AG20443 (cell line): Measurements from ENCODE around the gene IL1R2.

Experiments used
- DNase-seq: peaks from one replicate; pipeline ENCODE4 v3.0.0; 2012; ENCODE audit warnings: low spot score, mixed read lengths

The IL1R2 gene

DNA sequence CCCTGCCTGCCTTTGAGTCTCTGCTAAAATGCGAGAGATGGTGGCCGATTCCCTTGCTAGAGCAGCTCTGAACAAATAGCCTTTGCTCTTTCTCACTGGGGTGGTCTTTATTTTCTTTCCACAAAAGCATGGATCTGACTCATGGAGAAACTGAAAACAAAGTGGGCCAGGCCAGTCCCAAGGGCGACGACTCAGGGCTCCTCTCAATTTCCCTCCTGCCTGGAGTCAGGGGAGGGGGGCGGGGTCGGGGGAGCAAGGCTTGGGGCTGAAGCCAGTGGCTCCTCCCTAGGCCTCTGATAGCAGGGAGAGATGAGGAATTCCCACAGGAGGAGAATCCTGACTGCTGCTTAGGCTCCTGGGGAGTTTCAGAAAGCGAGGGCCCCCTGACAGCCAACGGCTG is 17.1 kb upstream of the IL1R2 start:
- DNase-seq = no peak

DNA sequence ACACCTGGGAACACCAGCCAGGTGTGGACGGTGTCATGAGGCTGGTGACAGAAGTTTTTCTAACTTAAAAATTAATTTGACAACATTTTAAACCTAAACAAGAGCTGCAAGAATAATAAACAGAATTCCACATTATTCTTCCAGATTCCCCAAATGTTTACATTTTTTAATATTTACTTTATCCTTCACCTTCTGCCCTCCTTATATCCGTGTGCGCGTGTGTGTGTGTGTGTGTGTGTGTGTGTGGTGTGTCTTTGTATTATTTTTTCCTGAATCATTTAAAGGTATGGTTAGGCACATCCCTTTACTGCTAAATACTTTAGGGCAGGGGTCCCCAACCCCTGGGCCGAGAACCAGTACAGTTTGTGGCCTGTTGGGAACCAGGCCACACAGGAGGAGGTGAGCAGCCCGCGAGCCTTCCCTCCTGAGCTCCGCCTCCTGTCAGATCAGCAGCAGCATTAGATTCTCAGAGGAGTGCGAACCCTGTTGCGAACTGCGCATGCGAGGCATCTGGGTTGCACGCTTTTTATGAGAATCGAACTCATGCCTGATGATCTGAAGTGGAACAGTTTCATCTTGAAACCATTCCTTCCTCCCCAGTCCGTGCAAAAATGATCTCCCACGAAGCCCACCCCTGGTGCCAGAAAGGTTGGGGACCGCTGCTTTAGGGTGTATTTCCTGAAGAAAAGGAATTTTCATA is 16.4 kb upstream of the IL1R2 start:
- DNase-seq = no peak

DNA sequence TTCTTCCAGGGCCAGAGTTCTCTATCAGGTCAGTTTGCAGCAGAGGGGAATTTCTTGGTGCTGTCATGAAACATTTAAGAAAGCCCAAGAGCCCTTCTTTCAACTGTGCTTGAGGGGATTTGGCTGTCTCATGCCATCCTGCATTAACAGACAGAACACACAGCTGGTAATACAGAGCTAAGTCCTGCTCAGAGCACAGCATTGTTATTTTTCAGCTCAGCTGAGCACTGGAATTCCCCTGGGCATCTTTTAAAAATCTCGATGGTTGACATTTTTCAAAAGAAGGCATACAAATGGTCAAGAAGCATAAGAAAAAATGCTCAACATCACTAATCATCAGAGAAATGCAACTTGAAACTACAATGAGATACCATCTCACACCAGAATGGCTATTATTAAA is 14.9 kb upstream of the IL1R2 start:
- no peak for DNase-seq

DNA sequence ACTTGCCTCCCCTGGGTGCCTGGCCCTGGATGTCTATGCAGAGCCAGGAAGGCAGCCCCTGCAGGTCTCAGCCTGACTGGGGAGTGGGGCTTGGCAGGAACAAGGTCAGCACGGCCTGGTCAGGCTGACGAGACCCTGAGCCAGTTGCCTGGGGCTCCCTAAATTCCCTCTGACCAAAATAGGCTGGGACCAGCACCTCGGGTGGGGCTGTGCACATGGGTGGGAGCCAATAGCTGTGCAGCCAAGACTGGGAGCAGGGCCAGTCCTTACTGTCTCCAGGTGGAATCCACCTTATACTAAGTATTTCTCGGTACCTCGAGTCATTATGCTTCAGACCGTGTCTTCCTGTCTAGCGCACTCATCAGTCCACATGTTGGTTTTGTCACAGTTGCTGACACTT is 11.4 kb upstream of the IL1R2 start:
- DNase-seq = no peak

DNA sequence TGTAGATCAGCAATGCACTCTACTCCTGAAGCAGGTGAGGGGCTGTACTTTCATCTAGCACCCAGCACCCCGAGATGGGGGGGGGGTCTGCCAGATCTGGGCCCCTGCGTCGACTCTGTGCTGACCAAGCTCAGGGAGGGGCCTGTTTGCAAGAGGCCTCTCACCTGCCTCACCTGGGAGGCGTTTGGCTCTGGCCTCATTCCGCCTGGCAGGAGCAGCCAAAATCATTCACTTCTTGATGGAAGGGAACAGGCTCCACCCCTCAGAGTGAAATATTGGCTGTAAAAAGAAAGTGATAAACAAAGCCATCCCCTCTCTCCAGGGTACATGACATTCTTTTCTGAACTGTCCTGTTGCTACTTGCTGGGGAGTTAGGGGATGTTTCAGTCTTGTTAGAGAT is 10.7 kb upstream of the IL1R2 start:
- no peak for DNase-seq

DNA sequence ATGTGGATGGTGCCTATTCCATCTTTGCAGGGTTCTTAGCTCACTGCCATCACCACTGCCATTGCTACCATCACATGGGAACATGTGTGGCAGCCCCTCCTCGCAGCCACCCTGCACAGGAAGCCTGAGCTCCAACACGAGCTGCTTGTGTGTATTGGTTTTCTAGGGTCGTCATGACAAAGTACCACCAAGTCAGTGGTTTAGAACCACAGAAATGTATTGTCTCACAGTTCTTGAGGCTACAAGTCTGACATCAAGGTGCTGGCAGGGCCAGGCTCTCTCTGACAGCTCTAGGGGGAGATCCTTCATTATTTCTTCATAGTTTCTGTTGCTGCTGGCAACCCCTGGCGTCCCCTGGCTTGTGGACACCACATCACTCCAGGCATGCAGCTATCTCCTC is 10.3 kb upstream of the IL1R2 start:
- DNase-seq = no peak

DNA sequence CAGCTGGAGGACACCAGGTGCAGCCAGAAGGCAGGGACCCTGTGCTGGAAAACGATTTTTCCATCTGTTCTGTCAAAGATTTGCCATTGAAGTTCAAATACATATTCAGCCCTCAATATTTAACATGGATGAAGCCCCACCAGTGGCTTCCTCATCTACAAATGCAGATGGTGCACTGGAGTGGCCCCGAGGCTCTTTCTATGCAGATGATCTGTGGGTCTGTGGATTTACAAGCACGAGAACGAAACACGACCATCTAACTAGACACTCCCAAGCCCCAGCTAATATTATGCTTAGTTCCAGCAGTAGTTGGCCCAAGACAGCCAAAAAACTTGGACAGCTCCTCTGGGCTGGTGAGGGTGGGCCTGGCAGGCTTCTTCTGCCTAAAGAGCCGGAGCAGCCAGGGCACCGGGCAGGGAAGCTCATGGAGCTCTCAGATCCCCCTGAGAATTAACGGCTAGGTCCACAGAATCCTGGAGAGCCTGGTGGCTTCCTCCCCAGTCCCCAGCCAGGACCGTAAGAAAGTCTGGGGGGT is 9.2 kb upstream of the IL1R2 start:
- DNase-seq = no peak

DNA sequence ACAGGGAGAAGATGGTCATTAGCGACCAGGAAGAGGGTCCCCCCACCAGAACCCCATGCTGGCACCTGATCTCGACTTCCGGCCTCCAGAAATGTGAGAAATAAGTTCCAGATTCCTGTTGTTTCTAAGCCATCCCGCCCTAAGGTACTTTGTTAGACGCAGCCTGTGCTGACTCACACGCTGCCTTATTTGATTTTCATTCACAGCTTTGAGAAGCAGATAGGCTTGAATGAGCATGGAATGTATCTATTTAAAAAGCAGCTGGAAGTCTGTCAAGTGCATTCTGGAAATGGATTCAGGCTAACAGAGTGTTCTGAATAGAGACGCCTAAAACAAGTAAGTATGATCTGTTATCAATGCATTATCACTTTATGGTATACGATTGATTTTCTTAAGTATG is 8.3 kb upstream of the IL1R2 start:
- DNase-seq = peak; percentile 46

DNA sequence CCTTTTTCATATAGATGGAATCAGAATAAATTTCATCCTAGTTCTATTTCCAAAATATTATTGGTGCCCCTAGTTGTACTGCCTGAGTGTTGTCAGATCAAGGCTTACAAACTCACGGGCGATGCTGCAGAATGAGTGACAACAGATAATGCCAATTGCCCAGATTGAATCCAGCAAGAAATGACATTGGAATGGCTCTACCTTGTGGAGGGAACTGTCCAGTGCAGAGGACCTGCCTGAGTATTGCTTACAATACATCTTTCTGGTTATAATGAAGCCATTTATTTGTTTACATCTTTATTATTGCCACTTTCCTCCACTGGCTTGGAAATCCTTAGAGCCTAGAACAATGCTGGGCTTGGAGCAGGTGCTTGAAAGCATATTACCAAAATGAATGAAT is 7.8 kb upstream of the IL1R2 start:
- DNase-seq = peak; percentile 40

DNA sequence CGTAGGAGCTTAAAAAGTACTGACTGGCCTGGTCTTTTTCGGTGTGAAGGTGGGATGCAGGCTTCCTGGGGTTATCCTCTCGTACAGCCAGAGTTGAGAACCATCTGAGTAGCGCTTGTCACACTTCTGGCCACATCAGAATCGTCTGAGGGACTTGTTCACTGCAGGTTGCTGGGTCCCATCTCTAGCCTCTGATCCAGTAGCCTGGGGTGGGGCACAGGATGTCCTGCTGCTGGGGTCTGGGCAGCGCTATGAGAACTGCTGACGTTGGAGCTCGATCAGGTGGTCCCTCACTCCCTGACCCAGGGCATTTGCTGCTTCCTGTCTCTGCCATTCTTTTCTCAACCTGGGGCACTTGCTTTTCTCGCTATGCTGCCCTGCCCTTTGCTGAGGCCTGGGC is 7.1 kb upstream of the IL1R2 start:
- DNase-seq = no peak

DNA sequence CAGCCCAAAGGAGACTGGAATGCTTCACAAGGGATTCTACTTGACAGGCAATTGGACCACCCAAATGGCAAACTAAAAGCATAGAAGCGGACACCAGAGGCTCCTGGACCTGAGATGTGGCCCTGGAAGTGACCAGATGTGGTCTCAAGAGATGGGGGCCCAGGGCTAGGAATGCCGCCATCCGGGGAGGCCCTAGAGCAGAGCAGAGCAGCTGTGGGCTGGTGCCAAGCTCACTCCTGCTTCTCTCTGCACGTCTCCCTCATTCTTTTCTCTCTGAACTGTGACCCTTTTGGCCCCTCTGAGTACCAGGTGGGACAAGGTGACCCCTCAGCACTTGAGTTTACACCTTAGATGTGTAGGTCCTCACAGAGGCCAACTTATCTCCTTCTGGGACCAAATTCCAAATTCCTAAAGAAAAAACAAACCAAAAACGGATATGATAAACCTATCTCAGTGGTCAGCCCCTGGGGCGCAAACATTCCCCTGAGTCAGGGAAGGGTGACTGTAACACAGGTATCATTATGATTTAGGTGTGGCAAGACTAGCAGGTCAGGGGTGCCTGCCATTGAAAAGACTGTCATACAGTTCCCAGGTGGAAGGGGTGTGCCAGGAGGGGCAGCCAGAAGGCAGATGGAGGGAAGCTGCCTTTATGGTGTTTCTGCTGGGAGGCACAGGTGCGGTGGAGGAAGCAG is 6.5 kb upstream of the IL1R2 start:
- DNase-seq = no peak

DNA sequence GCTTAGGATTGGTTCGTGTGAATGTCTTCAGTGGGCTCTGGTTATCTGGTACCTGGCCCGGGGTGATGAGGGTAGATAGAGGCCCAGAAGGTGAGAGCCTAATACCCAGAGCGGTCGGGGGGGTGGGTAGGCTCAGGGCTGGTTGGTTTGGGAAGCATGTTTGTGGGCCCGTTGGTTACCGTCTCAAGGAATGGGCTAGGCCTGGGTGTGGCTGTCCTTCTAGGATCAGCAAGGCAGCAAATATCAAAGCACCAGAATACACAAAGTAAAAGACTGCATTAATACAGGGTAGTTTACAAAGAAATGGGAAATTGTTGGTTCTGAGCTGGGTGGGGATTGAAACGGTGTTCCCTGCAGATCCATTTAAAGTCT is 6.0 kb upstream of the IL1R2 start:
- DNase-seq = no peak

DNA sequence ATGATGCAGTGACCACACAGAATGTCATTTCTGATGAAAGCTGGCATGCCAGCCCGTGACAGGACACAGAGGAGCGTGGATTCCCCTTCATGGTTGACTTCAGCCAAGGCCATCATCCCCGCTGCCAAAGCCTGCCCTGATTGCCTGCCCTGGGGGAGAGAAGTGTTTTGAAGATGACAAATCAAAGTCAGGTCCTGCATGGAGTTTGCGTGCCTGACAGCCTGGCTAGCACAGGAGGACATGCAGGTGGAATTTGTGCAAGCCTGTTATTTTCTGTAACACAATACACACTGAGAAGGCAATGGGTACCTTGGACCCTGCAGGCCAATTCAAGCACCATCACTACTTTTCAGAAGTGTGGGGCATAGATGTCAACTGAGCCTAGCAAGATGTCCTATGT is 5.4 kb upstream of the IL1R2 start:
- no peak for DNase-seq

DNA sequence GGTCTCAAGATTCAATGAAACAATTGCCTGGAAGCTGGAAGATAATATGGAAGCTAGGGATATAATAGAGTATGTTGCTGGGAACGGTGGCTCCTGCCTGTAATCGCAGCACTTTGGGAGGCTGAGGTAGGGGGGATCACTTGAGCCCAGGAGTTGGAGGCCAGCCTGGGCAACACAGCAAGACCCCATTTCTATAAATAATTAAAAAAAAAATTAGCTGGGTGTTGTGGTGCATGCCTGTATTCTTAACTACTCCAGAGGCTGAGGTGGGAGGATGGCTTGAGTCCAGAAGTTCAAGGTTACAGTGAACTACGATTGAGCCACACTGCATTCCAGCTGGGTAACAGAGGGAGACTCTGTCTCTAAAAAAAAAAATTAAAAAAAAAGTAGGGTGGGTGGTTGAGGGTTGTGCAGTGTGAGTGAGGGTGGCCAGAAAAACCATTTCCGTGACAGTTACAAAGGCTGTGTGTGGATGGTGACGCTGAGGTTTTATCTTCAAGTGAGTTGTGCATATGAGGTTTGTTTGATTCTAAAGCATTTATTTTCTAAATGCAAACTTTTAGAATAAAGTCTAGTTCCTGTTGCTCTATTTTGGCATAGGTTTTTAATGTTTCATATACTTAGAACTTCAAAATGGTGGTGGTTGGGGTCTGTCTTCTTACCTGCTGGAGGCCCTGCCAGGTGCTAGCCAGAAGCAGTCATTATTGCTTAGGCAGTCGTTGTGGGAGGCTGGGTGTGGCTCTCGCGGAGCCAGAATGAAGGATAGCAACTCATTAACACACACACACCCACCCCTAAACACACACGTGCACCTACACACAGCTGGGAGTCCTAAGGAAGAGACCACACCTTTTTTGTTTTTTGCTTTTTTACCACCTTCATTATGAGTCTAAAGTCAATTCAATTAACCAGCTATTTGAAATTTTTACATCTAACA is 4.7 kb upstream of the IL1R2 start:
- no peak for DNase-seq

DNA sequence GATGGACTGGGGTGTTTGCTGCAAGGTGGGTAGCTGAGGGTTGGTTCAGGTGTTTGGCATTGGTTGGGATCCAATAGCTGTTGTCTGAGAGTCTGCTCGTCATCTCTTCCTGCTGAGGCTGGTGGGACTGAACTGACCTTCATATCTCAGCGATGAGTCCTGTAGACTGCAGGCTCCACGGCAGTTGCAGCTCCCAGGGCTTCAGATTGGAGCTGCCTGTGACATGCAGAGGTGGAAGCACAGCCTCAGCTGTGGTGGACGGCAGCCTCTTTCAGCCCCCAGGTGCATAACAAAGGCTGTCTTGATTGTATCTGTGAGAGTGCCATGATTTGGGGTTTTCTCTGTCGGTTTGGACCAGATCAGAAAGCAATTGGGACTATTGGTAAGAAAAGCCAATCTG is 3.9 kb upstream of the IL1R2 start:
- DNase-seq = peak; percentile 31

DNA sequence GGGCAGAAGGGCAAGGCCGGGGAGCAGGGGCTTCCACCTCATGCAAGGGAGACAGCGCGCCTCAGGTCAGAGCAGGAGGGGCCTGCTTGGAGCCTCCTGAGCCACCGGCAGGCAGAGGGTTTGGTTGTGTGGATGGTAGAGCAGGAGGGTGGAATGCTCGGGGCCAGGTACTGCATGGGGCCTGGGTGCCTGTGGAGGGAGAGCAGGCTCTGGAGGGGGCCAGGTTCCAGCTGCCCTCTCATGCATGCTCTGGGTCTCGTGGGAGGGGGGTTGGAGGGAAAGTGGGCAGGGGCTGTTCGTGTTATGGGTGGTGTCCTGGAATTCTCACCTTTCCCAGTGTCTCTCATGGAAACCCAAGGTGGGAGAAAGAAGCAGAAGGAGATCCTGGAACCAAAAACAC is 3.2 kb upstream of the IL1R2 start:
- DNase-seq = no peak

DNA sequence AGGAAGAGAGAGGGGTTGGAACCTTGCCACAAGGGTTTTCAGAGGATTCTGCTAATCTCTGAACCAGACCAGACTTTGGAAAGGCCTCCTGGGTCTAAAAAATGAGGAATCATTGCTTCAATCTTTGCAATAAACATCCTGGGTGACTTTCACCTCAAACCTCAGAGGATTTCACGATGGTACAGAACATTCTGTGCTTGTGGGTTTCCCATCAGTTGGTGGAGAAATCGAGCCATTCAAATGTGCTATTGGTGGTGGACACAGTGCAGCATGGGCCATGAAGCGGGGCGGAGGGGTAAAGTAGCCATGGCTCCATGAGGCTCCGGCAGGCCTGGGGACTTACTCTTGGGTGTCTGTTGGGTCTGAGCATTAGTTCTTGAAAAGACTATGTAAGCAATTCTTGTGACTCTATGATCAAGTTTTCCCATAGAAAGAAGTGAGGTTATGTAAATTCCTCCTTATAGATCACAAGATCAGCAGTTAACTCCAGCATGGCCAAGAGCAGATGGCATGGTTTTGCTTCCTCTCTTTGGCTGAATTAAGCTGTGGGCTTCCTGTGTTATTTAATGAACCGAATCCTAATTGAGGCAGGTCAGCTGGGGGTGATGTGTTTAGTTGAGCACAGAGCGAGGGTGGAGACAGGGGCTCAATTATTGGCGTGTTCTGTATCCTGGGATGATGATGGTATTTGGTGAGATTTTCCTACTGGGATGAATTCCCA is 1.9 kb upstream of the IL1R2 start:
- DNase-seq = no peak

DNA sequence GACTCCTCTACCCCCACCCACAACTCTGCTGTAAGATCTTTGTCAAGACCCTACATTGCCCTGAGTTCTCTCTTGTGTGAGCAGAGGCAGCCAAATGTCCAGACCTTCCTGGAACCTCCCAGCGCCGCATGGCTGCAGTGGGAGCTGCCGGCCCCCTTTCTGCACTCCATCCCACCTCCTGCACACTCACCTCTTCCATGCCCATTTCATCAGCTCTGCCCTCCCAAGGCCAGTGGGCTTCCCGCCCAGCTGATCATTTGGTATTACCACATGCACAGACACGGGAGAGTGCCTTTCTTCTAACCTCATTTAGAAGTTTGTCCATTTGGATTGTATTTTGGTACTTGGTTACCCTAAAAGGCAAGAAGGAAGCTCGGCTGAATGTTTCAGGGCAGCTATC is 2.0 kb downstream of the IL1R2 start:
- no peak for DNase-seq

DNA sequence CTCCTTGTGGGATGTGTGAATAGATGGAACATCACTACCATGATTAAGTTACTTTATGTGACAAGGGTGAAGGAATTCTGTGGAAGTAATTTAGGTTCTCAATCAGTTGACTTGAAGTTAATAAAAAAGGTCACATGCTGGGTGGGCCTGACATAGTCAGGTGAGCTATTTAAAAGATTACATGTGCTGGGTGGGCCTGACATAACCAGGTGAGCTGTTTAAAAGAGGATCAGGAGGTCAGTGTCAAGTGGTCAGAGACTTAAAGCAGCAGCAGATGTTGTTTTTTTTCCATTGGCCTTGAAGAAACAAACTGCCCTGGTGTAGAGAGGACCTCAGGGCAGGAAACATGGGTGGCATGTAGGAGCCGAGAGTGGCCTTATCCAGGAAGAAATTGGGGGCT is 3.3 kb downstream of the IL1R2 start:
- DNase-seq = no peak

DNA sequence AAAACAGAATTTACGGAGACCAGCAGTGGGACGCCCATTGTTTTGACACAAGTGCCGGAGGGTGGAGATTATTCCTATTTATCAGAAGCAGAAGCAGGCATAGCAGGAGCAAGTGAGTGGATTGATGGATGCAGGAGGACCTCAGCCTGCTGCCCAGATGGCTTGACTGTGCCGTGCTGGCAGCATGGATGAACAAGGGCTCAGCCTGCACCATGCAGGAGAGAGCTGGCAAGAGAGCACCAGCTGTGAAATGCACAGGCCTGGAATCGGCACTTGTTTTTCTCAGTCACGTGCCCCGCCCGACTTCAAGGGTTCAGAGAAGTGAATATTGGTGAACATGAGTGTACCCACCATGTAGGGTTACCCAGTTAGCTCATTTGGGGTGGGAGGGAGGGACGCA is 4.0 kb downstream of the IL1R2 start:
- no peak for DNase-seq

DNA sequence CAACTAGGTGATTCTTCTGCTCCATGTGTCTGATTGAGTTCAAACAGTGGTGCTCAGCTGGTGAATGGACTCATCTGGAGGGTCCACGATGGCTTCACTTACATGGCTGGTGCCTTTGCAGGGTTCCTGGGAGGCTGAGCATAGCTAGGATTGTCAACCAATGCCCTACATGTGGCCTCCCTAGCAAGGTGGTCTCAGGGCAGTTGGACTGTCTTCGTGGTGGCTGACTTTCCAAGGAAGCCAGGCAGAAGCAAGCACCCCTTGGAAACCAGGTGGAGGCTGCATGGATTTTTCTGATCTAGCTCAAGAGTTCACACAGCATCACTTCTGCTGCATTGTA is 6.8 kb downstream of the IL1R2 start:
- DNase-seq = no peak
